Fibroblast of skin of right quadriceps (primary cell): ENCODE results near the gene GSTT4.
"Not testable (repeated sequence)": the region's sequence is repeated elsewhere in the genome, so short reads cannot be mapped to it uniquely, and the experiment has no call there.

Experiments used
- DNase-seq: peaks from one replicate; pipeline ENCODE4 v3.0.0-alpha.2; 2013

The GSTT4 gene

DNA sequence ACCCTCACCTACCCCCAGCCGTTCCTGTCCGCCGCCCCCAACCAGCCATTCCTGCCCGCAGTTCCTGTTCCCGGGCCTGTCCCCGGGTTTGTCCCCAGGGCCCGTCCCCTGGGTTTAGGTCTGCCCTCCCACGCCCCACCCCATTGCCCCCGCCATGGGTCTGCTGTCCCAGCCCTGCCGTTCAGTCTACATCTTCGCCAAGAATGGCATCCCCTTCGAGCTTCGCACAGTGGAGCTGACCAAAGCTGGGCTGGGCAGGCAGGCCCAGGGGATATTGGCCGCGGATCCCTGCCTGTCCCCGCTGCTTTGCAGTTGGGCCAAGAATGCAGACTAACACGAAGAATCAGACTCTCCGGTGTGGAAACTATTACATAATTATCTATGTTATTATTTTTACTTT is 55.5 kb downstream of the GSTT4 start:
- DNase-seq: not testable (repeated sequence)
